ENCODE results near the gene CEP83.

Gene CEP83

DNA sequence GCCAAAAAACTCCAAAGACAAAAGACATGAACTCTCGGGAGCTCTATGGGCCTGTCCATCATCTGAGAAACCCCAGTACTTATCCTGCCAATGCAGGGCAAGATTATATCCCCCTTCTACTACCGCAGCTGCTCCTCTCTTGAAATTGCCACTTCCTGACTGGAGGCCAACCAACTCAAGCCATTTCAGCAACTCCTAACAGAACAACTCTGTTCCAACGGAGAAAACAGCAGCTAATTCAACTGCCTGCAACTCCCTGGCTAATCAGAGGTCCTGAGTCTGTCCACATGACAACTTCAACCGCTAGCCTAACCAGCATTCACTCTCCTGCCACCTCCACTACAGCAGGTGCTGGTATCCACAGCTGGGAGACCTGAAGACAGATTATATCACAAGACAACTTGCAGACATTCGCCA lies 24.1 kb downstream of the CEP83 start:
- peak in 1 of 2 experiments; percentile 59 for DNase-seq (ENCODE audit: low read depth in 1 of 2, low spot score in 1 of 2)
- H3K4me3 ChIP-seq (replicated peaks; ENCODE audit: insufficient read depth, low read length) = no peak overlapping the region
- TF ChIP-seq, protein P1, sequence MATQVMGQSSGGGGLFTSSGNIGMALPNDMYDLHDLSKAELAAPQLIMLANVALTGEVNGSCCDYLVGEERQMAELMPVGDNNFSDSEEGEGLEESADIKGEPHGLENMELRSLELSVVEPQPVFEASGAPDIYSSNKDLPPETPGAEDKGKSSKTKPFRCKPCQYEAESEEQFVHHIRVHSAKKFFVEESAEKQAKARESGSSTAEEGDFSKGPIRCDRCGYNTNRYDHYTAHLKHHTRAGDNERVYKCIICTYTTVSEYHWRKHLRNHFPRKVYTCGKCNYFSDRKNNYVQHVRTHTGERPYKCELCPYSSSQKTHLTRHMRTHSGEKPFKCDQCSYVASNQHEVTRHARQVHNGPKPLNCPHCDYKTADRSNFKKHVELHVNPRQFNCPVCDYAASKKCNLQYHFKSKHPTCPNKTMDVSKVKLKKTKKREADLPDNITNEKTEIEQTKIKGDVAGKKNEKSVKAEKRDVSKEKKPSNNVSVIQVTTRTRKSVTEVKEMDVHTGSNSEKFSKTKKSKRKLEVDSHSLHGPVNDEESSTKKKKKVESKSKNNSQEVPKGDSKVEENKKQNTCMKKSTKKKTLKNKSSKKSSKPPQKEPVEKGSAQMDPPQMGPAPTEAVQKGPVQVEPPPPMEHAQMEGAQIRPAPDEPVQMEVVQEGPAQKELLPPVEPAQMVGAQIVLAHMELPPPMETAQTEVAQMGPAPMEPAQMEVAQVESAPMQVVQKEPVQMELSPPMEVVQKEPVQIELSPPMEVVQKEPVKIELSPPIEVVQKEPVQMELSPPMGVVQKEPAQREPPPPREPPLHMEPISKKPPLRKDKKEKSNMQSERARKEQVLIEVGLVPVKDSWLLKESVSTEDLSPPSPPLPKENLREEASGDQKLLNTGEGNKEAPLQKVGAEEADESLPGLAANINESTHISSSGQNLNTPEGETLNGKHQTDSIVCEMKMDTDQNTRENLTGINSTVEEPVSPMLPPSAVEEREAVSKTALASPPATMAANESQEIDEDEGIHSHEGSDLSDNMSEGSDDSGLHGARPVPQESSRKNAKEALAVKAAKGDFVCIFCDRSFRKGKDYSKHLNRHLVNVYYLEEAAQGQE (IDR thresholded peaks at IDR 0.05; ENCODE audit: insufficient replicate concordance, low read depth) = no peak
- TF ChIP-seq GABPA (IDR thresholded peaks at IDR 0.05; ENCODE audit: low read depth) (no peak), SPI1 (IDR thresholded peaks at IDR 0.05; ENCODE audit: borderline replicate concordance, low read depth) (no peak), POLR2AphosphoS5 (IDR thresholded peaks at IDR 0.05; ENCODE audit: low read depth) (no peak)
- TF ChIP-seq, protein P2, sequence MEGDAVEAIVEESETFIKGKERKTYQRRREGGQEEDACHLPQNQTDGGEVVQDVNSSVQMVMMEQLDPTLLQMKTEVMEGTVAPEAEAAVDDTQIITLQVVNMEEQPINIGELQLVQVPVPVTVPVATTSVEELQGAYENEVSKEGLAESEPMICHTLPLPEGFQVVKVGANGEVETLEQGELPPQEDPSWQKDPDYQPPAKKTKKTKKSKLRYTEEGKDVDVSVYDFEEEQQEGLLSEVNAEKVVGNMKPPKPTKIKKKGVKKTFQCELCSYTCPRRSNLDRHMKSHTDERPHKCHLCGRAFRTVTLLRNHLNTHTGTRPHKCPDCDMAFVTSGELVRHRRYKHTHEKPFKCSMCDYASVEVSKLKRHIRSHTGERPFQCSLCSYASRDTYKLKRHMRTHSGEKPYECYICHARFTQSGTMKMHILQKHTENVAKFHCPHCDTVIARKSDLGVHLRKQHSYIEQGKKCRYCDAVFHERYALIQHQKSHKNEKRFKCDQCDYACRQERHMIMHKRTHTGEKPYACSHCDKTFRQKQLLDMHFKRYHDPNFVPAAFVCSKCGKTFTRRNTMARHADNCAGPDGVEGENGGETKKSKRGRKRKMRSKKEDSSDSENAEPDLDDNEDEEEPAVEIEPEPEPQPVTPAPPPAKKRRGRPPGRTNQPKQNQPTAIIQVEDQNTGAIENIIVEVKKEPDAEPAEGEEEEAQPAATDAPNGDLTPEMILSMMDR (IDR thresholded peaks at IDR 0.05; ENCODE audit: insufficient read depth, low read length) = no peak
- H3K27ac ChIP-seq (replicated peaks) = peak overlapping the region; percentile 57
- H3K27me3 ChIP-seq (ENCODE audit: insufficient read depth, poor library complexity, severe bottlenecking) = no peaks in the 10 kb centered on the region

- Histone ChIP-seq H3K27ac (replicated peaks) (no peak overlapping the region), H3K4me3 (replicated peaks; ENCODE audit: insufficient read depth, low read length) (no peak overlapping the region), H3K27me3 (ENCODE audit: insufficient read depth, poor library complexity, severe bottlenecking) (no peaks in the 10 kb centered on the region)
- DNase-seq (ENCODE audit: low read depth in 1 of 2, low spot score in 1 of 2) = no peak
- no peak for TF ChIP-seq POLR2AphosphoS5 (IDR thresholded peaks at IDR 0.05; ENCODE audit: low read depth)
- TF ChIP-seq, protein P1 (IDR thresholded peaks at IDR 0.05; ENCODE audit: insufficient replicate concordance, low read depth) = no peak
- TF ChIP-seq SPI1 (IDR thresholded peaks at IDR 0.05; ENCODE audit: borderline replicate concordance, low read depth) = no peak
Observed at GRCh38 chr12:94434171-94434570, 25.5 kb downstream of the CEP83 start.

GRCh38 chr12:94433744-94434143 lies 25.9 kb downstream of the CEP83 start:
- H3K4me3 ChIP-seq (replicated peaks; ENCODE audit: insufficient read depth, low read length) = no peak overlapping the region
- DNase-seq (ENCODE audit: low read depth in 1 of 2, low spot score in 1 of 2) = no peak
- no peak for TF ChIP-seq GABPA (IDR thresholded peaks at IDR 0.05; ENCODE audit: low read depth)
- TF ChIP-seq, protein P1 (IDR thresholded peaks at IDR 0.05; ENCODE audit: insufficient replicate concordance, low read depth) = no peak
- TF ChIP-seq POLR2AphosphoS5 (IDR thresholded peaks at IDR 0.05; ENCODE audit: low read depth) = no peak
- TF ChIP-seq SPI1 (IDR thresholded peaks at IDR 0.05; ENCODE audit: borderline replicate concordance, low read depth) = no peak
- TF ChIP-seq, protein P2 (IDR thresholded peaks at IDR 0.05; ENCODE audit: insufficient read depth, low read length) = no peak
- H3K27me3 ChIP-seq (ENCODE audit: insufficient read depth, poor library complexity, severe bottlenecking) = no peaks in the 10 kb centered on the region
- H3K27ac ChIP-seq (replicated peaks) = no peak overlapping the region
